HG03520 (cell line): ENCODE results near the gene NKTR.

Experiments
- ATAC-seq: cut with Tn5 transposase; IDR thresholded peaks from one replicate; pipeline ENCODE4 v1.9.1; 2021; ENCODE audit warnings: mild to moderate bottlenecking, moderate library complexity; ENCODE audit not compliant: unreplicated experiment

Gene NKTR

DNA sequence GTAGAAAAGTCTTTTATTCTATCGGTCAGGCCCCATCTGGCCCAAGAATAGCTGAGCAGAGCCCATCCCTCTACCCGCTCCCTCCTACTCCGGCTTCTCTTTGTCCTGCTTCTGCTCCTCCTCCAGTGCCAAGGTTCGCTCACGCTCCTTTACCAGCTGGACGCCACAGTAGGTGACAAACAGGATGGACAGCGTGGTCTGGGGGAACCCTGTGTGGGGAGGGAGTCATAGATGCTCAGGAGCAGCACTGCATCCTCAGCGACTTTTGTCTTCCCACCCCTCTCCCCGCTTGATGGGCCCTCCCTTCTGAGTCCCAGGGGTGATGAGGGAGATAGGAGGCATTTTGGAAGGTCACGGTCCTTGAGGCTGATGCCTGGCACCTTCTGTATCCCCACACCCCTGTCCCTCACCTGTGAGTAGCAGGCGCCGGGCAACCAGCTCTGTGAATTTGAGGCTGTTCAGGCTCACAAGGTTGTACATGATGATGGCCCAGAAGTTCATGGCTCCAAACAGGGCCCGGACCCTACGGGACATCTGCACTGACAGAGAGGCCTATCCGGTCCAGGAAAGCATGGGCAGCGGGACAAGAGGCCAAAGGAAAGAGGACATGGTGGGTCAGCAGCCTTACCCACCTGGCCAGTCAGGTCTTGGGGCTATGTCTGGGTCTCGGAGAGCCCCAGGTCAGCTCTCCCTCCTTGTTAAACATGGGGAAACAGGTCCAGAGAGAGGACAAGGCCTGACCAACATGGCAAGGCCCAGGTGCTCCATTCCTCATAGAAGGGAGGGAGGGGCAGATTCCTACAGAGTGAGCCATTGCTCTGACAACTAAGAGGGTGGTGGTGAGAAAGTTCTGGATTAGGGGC, 92.4 kb downstream of the NKTR start:
- no peak for ATAC-seq

DNA sequence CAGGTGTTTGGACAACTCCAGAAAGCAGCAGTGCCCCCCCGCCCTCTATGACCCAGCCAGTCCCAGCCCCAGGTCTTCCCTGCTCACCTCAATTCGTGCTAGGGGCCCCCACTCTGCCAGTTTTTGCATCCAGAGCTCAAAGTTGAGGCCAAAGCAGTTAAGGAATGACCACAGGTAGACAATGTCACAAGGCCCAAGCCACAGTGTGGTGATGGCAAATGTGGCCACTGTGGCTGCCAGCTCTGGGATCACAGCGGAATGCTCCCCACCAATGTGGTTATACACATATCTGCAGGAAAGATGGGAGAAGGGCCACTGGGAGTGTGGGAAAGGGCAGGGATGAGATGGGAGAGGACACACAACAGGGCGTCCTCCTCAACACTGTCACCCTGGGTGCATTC, 93.0 kb downstream of the NKTR start:
- ATAC-seq = no peak

DNA sequence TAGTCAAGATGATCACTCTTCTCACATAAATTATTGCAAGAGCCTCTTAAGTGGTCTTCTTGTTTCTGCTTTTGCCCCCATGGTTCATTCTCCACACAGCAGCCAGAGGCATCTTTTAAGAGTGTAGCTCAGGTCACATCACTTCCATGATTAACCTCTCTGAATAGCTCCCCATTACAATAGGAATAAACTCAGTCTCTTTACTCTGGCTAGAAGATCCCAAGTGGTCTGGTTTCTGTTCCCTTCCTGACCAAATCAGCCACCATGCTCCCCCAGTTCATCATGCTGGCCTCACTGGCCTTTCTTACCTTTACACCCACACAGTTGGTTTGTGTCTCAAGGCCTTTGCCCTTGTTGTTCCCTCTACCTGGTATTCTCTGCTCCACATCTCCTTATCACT, 93.9 kb downstream of the NKTR start:
- no peak for ATAC-seq

DNA sequence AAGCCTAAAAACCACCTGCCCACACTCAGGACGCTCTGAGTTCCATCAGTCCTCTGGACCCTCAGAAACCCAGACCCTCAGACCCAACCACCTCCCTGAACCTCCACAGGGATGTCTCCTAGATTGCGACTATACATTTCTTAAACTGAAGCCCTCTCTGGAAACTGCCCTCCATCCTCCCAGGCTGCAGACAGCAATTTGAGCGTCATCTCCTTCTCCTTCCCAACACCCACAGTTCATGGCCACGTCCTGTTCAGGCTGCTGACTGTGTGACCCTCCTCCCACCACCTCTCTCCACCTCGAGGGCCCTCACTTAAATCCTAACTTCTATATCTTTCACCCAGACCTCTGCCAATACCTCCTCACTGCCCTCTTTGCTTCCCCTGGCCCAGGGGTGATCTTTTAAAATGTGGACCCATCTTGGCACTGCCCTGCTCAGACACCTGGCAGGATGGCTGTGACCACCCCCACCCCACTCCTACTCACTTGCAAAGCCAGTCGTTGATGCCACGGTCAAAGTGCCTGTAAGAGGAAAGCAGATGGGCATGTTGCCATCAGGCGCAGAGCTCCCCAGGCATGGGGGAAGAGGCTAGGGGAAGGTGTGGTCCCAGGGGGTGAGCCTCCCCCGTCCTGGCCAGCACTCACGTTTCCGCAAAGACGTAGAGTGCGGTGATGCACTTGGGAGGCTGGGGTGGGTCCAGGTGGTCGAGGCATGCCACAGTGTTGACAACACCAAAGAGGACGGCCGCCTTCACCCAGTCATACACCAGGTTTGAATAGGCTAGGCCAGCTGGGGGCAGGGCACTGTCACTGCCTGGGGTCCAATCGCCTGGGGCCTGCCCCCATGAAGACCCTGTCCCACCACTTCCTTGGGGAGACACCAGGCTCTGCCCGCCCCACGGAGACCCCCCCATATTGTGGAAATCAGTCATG, 96.1 kb downstream of the NKTR start:
- ATAC-seq = no peak

DNA sequence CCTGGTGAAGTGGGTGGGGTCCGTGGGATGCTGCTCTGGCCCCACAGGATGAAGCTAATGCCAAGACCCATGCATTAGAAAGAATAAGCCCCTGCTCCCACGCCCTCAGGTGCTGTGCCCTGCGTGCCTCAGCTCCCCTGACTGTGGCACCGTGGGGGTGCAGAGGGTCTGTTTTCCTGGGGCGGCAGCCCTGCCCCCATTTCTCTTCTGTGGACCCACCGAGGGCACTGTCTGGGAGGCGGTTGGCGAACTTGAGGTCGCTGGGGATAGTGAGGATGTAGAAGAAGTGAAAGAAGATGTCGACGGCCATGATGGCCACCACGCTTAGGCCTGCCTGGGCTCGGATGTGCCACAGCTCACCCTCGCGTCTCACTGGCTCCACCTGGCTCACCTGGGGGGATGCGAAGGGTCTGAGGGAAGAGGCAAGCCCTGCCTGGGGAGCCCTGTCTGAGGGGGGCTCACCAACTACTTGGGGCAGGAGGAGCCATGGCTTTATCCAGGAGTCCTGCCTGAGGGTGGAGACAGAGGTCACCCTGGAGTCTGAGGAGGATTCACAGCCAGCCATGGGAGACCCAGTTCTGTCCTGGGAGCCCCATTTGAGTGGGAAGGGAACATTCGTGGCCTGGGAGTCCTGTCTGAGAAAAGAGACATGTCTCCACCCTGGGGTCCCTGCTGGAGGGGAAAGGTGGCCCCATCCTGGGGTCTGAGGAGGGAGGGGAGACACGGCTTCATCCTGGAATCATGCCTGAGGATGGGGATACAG, 97.0 kb downstream of the NKTR start:
- ATAC-seq = no peak
